ENCODE data around the gene SORL1.

The SORL1 gene

DNA sequence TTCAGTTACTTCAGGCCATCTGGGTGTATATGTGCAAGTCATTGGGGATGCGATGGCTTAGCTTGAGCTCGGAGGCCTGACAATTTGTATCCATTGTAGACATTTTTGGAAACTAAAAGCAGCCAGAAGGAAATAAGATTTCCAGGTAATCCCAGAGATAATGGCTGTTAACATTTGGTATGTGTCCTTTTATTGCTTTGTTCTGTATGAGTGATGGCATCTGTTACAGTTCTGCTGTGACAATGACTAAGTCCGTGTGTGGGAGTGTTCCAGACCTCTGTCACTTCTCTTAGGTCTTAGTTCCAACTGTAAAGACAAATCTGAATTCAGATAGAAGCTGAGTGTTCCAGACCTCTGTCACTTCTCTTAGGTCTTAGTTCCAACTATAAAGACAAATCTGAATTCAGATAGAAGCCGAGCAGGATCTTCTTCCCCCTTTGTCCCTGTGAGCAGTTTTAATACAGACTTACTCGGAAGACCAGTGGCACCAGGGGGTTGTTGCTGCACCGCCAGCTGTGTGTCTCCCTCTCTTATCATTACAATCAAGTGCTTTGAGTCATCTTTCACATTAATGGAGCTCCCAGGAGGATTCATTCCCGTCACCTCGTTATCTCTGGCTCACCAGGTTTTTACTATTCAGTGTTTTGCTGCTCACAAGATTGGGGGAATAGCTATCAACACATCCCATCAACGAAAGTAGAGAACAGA, 191.5 kb downstream of the SORL1 start:
- no peak for DNase-seq

DNA sequence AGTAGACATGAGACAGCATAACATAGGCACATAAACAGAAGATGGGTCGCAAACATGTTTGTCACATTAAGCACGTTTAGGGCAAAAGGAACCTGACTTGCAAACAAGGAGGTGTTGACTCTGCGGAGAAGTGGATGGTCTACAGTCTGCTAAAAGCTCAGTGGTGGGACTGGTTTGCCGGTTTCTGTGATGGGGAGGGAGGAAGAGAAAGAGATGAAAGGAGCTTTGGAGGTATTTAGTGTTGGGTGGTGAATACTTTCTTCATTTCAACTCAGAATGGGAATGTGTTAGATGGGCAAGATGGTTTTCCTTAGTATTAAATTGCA, 192.0 kb downstream of the SORL1 start:
- no peak for DNase-seq

DNA sequence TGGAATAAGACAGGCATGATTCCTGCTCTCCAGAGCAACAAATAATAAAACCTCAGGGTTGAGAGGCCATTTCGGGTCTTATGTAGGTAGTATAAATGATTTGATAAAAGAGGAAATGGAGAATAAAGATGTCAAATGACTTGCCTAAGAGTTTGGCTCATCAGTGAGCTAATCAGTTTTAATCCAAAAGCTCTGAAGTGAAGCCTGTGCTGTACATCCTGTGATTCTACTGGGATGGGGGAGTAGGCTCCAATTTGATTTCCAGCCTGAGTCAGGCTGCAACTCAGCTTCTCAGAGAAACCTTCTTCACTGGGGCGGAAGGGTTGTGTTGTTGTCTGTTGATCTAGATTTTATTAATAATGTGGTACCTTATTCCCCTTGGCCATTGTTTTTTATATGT, 192.9 kb downstream of the SORL1 start:
- no peak for DNase-seq

DNA sequence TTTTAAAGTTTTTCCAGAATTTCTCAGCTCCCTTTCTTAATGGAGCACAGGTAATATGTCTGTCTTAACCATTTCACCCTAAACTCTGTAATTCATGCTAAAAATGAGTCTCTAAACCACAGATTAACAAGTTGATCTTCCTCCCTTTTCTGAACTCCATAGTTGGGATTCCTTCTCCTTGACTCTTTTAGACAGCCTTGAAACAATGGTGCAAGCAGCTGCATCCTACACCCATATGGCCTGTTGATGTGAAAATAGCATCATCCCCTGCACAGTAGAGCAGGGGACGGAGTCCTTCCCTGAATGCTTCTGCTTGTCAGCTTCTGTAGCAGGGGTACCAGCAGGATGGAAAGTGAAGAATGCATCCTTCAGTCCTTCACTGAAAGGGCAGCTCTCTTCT, 193.5 kb downstream of the SORL1 start:
- no peak for DNase-seq

DNA sequence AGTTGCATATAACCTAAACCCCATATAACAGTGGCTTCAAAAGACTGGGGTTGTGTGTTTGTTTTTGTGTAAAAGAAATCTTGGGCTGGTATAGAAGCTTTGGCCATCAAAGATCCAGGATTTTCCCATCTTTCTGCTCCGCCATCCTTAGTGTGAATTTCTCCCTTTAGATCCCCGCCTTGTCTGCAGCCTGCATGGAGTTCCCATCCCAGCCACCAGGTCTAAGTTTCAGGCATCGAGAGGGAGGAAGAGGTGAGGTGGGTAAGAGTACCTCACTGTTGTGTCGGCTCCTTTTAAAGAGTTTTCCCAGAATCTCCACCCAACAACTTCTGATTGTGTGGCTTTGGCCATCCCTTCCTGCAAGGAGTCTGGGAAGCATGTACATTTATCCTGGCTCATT, 196.2 kb downstream of the SORL1 start:
- no peak for DNase-seq

DNA sequence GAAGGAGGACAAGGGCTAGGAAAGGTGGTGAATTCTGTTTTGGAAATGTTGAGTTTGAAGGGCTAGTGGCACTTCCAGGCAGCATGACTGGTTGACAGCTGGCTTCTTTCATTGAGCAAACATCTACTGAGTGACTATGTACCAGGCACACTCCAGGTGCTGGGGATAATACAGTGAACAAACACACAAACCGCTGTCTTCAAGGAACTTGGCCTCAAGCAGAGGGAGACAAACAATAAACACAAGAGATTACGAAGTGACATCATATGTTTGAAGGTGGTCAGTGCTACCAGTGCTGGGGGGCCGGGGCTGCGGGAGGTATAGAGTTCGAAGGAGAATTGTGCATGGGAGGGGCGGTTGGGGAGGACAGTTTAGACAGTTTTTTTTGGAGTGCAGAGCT, 197.7 kb downstream of the SORL1 start:
- no peak for DNase-seq

DNA sequence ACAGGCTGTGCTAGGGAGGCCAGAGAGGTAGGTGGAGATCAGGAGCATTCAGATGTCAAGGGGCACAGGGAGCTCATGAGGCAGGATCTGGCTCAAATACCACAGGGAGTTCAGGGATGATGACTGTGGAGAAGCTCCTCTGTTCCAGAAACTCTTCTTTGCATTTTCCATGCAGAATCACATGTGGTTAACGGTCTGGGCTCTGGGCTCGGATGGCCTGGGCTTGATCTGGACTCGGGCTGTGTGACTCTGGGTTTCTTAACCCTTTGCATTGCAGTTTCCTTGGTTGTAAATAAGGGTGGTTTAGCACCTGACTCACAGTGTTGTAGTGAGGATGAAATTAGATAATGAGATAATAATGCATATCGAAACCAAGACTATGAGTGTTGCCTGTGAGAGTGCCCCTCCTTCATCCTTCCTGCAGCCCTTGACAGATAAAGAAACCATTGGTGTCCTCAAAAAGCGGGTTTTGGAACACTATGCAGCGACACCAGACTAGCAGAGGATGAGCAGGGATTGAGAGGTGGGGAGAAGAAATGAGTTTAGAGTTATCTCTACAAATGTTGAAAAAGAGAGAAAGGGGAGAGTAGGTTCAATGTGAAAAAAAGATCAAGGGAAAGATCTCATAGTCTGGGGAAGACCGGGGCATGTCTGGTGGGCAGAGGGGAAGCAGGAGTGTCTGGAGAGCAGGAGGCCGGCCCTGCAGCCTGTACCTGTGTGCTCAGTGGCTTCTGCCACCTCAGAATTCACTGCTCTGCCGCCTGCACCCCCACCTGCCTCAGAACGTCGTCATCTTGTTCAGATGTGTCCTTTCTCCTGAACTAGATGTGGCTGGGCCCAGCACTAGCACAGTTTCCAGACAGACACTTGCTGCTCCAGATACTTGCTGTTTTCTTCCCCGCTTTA, 198.5 kb downstream of the SORL1 start:
- DNase-seq, result no peak

DNA sequence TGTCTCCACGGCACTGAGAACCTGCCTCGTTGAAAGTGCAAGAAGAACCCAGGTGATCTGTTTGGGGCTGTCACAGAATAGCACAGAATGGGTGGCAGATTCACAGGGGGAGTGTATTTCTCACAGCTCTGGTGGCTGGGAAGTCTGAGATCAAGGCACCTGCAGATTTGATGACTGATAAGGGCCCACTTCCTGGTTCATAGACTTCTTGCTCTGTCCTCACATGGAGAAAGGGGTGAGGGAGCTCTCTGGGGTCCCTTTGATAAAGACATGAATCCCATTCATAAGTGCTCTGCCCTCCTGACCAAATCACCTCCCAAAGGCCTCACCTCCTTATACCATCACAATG, 199.1 kb downstream of the SORL1 start:
- no peak for DNase-seq

DNA sequence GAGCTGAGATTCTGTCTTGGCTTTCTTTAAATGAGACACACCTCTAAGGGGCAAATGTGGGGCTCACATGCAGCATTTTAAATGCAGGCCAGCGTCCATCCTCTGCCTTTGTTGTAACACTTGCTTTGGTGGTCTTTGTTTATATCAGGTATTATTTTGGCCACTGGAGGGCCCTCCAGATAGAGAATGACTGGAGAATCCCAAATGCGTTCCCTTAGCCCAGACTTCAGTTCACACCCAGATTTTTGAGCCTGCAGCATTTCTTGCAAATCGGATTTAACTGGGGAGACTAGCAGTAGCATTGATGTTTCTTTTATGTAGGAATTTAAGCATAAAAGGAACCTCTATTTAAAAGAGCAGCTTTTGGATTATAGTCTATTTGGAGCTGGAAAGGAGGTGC, 200.9 kb downstream of the SORL1 start:
- no peak for DNase-seq

DNA sequence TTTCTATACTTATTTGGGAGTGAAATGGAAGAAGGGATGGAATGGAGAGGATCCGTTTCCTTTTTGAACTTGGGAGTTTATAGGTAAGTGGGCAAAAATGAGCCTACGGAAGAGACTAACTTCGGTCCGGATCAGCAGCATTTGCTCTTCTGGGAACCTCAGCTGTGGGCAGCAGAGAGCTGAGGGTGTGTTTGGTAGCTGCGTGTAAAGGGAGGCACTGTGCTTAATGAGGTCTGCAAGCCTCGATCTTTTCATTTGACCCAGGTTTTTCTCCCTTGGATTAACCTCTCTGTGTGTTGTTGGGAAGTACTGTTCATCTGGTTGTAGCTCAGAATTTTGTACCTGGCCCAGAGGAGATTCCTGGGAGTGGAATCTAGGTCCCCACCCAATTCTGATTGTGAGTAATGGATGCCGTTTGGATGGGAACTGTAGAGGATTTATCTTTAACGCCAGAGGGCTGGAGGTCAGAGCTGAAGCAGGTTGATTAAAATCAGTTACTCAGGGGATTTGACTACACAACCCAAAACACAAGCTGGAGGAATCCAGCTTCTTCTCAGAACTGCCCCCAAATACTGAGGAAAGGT, 202.2 kb downstream of the SORL1 start:
- no peak for DNase-seq

DNA sequence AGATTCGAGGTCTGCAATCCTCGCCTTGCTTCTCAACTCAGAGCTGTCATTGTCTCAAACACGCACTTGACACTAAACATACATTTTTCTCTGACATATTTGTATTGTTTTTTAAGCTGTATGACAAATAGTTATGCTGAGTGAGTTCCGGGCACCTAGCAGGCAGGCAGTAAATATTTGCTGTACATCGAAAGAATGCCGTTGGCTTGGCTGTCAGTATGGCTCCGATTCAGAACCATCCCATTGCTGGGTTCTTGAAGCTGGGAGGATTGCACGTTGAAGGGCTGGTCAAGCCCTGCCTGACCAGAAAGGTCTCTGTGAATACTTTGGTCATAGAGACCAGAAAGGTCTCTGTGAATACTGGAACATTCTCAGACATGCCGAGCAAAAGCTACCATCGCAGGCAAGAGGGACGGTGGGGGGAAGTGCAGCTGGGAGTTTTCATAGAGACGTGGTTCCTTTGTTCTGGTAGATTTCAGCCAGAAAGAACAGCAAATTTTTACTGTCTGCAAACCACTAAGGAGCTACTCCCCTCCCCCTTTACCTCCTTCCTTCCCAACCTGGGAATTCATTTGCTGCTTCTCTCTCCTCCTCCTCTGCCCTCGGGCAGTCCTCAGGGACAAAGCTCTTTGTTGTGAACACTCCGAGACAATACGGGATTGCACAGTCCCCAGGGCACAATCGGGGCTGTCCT, 202.9 kb downstream of the SORL1 start:
- DNase-seq, result no peak

DNA sequence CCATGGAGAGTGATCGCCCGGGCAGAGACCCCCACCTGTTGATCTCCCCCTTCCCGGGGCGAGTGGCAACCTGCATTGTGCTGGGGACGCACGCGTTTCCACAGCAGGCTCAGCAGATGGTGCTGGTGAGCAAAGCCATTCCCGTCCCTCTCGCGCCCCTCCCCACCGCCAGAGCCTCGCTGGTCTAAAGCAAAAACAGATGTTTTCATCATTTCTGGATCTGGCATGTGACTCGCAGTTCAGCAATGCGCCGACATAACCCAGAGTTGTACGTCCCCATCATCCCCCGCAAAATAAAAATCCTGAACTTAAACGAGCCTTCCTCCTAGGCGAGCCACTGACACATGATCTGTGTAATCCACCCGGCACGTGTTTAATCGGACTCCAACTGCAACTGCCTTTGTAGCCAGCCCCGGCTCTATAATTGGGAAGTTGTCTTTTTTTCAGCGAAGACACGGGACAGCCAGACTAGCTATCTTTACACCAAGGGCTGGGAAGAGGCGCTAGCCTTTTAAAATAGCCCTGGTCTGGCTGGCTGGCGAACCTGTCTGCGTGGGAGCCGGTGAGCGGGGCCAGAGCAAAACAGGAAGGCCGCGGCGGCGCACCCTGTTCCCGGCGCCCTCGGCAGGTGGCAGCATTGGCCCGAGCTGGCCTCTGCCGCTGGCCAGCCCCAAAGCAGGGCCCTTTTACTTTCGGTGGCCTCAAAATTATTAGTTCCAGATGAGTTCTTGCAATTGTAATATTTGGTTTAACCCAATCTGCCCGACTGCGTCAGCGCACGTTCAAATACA, 203.6 kb downstream of the SORL1 start:
- peak; percentile 41 for DNase-seq

DNA sequence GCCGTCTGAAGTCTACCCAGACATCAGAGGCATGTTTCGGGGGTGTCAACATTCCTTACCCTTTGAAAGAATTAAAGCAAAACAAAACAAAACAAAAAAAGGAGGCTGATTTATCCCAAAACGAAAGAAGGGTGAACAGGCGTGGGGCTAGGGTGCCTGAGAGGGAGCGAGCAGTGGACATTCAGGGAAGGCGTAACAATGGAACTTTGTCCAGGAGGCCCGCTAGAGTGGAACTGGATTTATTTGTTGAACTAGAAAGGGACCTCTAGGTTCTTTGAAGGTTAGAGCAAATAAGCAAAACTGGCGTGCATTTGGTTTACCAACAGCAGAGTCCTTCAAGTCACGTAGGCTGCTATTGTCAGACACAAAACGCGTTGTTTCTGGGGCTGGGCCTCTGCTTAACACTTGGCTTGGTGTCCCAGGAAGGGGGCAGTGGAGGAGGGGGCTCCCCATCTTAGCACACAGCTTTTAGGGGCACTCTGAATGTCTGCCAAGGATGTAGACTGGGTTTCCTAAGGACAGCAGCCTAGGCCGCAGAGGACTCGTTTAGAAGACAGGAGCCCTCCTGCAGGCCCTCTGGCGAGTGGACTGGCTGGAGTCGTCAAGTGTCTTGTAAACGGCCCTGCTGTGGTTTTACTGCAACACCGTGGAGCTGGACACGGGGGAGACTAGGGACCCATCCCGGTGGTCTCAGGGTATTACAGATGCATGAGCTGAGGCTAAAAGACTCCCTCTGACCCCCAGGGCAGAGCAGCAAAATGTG, 204.4 kb downstream of the SORL1 start:
- no peak for DNase-seq

DNA sequence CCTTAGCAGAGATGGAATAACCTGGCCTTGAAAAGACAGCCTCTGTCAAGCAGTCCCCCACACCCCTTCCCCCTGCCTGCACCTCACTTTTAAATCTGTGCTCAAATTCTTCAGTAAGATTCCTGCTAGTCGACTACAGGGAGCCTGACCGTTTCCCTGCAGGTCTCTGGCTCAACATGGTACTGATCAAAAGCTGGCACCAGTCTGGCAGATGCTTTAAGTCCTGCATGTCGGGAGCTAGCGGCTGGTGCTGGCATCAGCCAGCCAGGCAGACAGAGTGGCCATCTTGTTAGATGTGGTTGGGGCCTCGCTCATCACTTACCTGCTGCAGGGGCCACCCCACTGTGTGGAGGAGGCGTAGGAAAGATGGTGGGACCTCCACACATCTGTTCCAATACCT, 205.0 kb downstream of the SORL1 start:
- DNase-seq, result no peak

DNA sequence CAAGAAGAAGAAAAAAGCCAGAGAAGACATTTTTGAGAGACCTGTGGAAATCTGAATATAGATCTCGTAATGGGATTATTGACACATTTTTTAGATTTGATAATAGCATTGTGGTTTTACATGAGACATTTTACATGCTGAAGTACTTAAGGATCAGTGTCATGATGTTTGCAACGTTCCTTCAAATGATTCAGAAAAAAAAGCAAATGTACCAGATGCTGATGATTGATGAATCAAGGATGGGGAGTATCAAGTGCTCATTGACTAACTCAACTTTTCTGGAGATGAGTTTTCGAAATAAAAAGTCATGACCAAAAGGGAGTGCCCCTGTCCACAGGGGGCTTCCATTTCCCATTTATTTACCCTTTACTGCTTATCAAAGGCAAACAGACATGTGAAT, 207.7 kb downstream of the SORL1 start:
- no peak for DNase-seq

DNA sequence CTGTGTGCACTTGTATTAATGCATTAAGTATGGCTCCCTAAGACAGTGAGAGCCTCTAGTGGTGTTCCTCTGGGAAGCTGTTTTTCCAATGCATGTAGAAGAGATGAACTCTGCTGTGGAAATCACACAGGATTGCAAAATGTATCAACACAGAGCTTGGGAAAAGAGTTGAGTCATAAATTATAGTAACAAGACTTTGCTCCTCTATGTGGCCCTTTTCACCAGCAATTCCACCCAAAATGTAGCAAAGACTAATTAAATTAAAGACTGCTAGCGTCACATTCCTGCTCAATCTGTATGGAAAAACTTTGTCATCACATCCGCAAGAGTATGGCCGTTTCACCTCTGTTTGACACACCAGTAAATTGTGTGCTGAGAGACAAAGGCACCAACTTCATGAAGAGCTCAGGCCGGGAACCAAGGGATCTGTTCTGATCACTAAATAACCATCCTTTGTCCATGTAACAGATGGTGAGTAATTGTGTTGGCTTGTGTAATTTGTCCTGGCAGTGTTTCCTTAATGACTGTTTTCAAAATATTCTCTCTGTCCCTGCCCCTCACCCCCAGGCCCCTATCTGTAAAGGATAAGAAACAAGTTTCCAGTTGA, 209.9 kb downstream of the SORL1 start:
- DNase-seq, result no peak

DNA sequence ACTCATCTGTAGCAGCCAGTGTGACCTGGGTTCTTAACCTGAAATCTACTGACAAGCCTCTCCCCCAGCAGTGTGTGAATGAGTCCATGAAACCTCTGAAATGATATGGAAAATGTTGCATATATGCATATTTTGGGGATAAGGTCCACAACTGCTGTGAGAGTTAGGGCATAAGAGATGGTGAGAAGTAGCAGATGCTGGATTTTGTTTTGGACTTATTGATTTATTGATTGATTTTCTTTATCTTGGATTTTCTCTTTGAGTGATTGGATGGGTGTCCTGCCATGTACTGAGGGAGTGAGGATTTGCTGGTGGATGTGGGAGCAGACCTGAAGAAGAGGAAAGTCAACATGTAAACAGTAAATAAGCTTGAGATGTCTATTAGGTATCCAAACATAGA, 212.0 kb downstream of the SORL1 start:
- no peak for DNase-seq

DNA sequence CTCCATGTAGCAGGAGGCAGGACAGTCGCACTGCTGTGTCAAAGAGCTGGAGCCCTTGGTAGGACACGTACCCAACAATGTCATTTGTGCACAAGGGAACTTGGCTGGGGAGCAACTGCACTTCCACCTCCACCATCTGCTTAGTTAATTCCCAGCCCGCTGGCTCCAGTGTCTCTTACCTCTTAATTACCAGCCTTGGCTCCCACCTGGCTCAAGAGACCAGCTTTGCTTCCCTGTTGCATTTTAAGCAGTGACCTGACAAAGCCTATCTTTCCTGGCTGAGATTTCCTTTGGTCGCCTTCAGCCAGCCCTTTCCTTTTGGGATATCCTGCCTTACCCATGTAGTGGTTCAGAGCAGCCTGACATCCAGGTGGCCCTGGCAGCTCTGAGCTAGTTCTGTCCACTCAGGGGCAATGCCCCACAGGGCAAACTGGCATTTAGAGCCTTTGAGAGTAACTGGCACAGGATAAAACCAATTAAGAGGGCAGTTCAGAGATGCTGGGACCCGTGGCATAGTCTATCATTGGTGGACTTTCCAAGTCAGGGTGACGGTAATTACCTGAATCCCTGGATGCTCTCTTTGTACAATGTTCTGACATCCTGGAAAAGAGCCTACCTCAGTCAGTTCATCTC, 213.2 kb downstream of the SORL1 start:
- DNase-seq, result no peak

DNA sequence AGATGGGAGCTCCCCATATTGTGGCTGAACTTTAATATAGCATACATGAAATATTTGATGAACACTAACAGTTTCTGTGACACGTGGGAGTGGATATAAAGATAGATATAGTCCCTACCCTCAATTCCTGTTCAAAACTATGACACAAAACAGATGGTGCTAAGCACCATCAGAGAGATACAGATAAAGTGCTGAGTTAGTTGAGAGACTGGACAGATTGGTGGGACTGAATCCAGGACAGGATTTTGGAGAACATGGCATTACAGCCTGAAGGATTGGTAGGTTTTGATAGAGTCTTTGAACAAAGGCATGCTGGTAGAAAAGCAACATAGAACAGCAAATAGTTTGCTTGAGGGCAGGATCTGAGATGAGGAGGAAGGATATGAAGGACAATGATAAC, 215.7 kb downstream of the SORL1 start:
- DNase-seq, result no peak

DNA sequence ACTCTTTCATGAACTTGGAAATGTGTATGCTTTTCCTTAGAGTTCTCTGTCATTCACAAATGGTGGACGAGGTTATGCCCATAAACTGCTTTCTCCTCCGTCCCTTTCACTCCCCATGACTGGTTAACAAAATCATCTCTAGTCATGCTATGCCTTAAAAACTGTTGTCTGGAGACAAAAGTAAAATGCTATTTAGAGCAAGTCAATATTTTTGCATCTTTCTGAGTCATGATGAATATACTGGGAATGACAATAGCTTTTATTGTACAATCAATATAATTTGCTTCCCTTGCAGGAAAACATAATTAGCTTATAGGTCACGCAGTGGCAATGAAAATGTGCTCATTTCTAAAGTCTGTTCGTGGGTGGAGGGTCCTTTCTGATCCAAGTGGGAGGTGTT, 217.3 kb downstream of the SORL1 start:
- DNase-seq, result no peak

DNA sequence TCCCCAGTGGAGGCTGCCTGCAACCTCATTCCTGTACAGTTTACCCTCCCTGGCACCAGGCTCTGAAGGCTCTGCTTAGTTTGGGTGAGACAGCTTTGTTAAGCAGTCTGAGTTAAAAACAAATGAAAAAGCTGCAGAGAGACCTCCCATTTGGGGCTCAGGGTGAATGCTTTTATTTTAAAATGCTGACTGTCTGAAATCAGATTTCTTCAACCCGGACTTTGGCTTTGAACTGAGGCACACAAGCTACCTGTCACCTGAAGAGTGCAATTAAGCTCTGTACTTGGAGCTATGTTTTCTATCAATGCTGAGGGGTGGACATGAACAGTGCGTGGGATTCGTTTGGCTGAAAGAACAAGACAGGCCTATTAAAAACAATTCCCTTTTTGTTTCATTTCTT, 218.2 kb downstream of the SORL1 start:
- DNase-seq, result no peak
